ENCODE measurements around the gene RAB3GAP1. TPM values are rescaled to one million over a fixed set of nuclear protein-coding genes. Genes with fewer than 3 reads are reported as not detected.

Gene RAB3GAP1
- total and polyA plus RNA-seq, 2 of the 4 experiments (the other 2 are of a cell fraction) = 21.2 to 65.8 TPM

DNA sequence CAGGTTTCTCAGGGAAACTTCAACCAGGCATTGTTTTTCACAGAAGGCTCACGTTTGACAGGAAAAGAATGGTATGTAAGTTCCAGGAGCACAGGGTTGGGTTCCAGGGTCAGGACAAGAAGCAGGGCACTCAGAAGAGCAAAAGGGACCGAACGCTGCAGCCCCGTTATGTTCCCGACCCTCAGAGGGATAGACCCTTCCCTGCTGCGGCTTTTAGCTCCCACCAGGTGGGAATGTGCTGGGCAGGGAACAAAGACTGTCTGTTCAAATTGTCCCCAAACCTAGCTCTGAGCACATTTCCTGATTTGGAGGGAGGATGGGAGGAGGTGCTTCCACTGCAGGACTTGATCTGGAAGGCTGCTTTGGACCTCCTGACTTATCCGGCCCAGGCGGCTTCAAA lies 130.1 kb downstream of the RAB3GAP1 start:
- H3K56ac ChIP-seq (ENCODE audit: extremely low read depth, insufficient read depth, low read length) = no peak overlapping the region
- H2BK120ac ChIP-seq (ENCODE audit: low read depth, low read length) = no peak overlapping the region
- 0 out of 2 replicates have a peak, but pooled peaks cover 2% of the 10 kb centered on the region for H3K36me3 ChIP-seq (ENCODE audit: control insufficient read depth, insufficient read depth, low read length)
- H3K18ac ChIP-seq (ENCODE audit: low read depth, low read length) = no peak overlapping the region
- H3K4ac ChIP-seq (ENCODE audit: low read depth, low read length) = no peak overlapping the region
- H3K4me3 ChIP-seq (ENCODE audit: insufficient read depth, low read depth, low read length) = no peak overlapping the region
- DNase-seq (no peak), ATAC-seq (ENCODE audit: low read depth) (no peak)
- H2AK9ac ChIP-seq (replicated peaks; ENCODE audit: low read depth, low read length, poor library complexity) = no peak overlapping the region
- H3K4me2 ChIP-seq (ENCODE audit: low read depth, low read length) = no peak overlapping the region
- BruUV-seq (replicated peaks) = no TSS peak
- H3K23ac ChIP-seq (ENCODE audit: low read depth, low read length) = no peak overlapping the region
- dilution Hi-C loops (cut with HindIII; ENCODE audit: low sequenced_read_pairs, unreplicated experiment) = no loop called here
- no peaks in the 10 kb centered on the region for H4K20me1 ChIP-seq (ENCODE audit: insufficient read depth, low read length)
- peaks cover 5% of the 10 kb centered on the region; the same call in 1 of the 2 replicates for H3K9me1 ChIP-seq (ENCODE audit: insufficient read depth, low read length)
- H3K79me1 ChIP-seq (ENCODE audit: low read depth in 1 of 2, low read length in 2 of 2) = no peaks in the 10 kb centered on the region
- 95% methylated on average over 6 of the region's 8 CpGs; no CpG with 5 or more reads in 1 of the 2 experiments for WGBS, 2 experiments (ENCODE audit: extremely low coverage in 2 of 2, insufficient read length in 1 of 2)
- H2BK5ac ChIP-seq (ENCODE audit: low read depth, low read length, poor library complexity, severe bottlenecking) = no peak overlapping the region
- no peak for TF ChIP-seq POLR2A (IDR thresholded peaks at IDR 0.05; ENCODE audit: low read depth, low read length)
- no peak for TF ChIP-seq MAFK (IDR thresholded peaks at IDR 0.05; ENCODE audit: low read depth, low read length)
- TF ChIP-seq CHD1 (IDR thresholded peaks at IDR 0.05; ENCODE audit: low read depth, low read length) = no peak
- no peak for TF ChIP-seq CEBPB (IDR thresholded peaks at IDR 0.05; ENCODE audit: low read depth, low read length)
- TF ChIP-seq, protein P1, sequence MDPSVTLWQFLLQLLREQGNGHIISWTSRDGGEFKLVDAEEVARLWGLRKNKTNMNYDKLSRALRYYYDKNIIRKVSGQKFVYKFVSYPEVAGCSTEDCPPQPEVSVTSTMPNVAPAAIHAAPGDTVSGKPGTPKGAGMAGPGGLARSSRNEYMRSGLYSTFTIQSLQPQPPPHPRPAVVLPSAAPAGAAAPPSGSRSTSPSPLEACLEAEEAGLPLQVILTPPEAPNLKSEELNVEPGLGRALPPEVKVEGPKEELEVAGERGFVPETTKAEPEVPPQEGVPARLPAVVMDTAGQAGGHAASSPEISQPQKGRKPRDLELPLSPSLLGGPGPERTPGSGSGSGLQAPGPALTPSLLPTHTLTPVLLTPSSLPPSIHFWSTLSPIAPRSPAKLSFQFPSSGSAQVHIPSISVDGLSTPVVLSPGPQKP (IDR thresholded peaks at IDR 0.05; ENCODE audit: borderline replicate concordance, low read depth, low read length) = no peak
- no peak for TF ChIP-seq RAD21 (IDR thresholded peaks at IDR 0.05; ENCODE audit: low read length)
- no peak for TF ChIP-seq RCOR1 (IDR thresholded peaks at IDR 0.05; ENCODE audit: insufficient replicate concordance, low read length)
- no peak for TF ChIP-seq RFX5 (IDR thresholded peaks at IDR 0.05; ENCODE audit: low read depth, low read length)
- TF ChIP-seq NFE2L2 (IDR thresholded peaks at IDR 0.05; ENCODE audit: low read depth, low read length) = no peak
- TF ChIP-seq SMC3 (IDR thresholded peaks at IDR 0.05; ENCODE audit: low read depth, low read length) = no peak
- in situ Hi-C loops (cut with MboI; ENCODE audit: low sequenced_read_pairs) = no loop called here
- intact Hi-C loops (cut with micrococcal nuclease) = no loop called here
- no peak overlapping the region for H3K14ac ChIP-seq (replicated peaks; ENCODE audit: low read depth, low read length)
- H3K4me1 ChIP-seq (ENCODE audit: control insufficient read depth, insufficient read depth, low read length) = peaks cover 2% of the 10 kb centered on the region; the same call in 1 of the 2 replicates
- CTCF ChIA-PET = no interaction called here
- H4K91ac ChIP-seq (ENCODE audit: insufficient read depth, low read depth, low read length) = no peak overlapping the region
- H3K27me3 ChIP-seq (ENCODE audit: control insufficient read depth, insufficient read depth, low read length) = no peaks in the 10 kb centered on the region
- H3K9ac ChIP-seq (ENCODE audit: low read depth, low read length) = no peak overlapping the region
- POLR2A ChIA-PET (ENCODE audit: unreplicated experiment) = no interaction called here
- H4K5ac ChIP-seq (ENCODE audit: low read depth, low read length) = no peak overlapping the region
- no peak overlapping the region for H2BK20ac ChIP-seq (ENCODE audit: low read depth, low read length)
- H2BK15ac ChIP-seq (ENCODE audit: low read depth, low read length) = no peak overlapping the region
- no peak overlapping the region for H2AK5ac ChIP-seq (ENCODE audit: low read depth, low read length)
- H2AFZ ChIP-seq (replicated peaks; ENCODE audit: low read length, poor library complexity) = no peak overlapping the region
- H4K8ac ChIP-seq (ENCODE audit: low read depth in 2 of 2, low read length in 2 of 2) = no peak overlapping the region
- no peak overlapping the region for H3K27ac ChIP-seq (ENCODE audit: insufficient read depth, low read length)
- H3K9me3 ChIP-seq (ENCODE audit: control insufficient read depth, insufficient read depth, low read length) = no peaks in the 10 kb centered on the region
